KMS-11 (cell line): ENCODE results near the gene NKAIN4.

ENCODE experiments used
- H2AFZ ChIP-seq: fragments of 200-600 bp; sonication (generic); 2 replicates; pipeline ENCODE4 v1.6.1; 2016; ENCODE audit warnings: antibody characterized with exemption, mixed run types, low read depth
- H3K27ac ChIP-seq: fragments of 200-600 bp; sonication (generic); 2 replicates; pipeline ENCODE4 v1.6.1; 2016; ENCODE audit warnings: mild to moderate bottlenecking, mixed run types
- H3K27me3 ChIP-seq: fragments of 200-600 bp; sonication (generic); 2 replicates; pipeline ENCODE4 v1.6.1; 2017; ENCODE audit warnings: mild to moderate bottlenecking, low read depth, mixed run types, moderate library complexity; ENCODE audit not compliant: insufficient read depth
- H3K36me3 ChIP-seq: fragments of 200-600 bp; sonication (generic); 2 replicates; pipeline ENCODE4 v1.6.1; 2017; ENCODE audit warnings: mild to moderate bottlenecking, mixed run types; ENCODE audit not compliant: insufficient read depth
- H3K4me1 ChIP-seq: fragments of 200-600 bp; sonication (generic); 2 replicates; pipeline ENCODE4 v1.6.1; 2016; ENCODE audit warnings: mild to moderate bottlenecking, low read depth, mixed run types; ENCODE audit not compliant: poor library complexity, severe bottlenecking
- H3K4me2 ChIP-seq: fragments of 200-600 bp; sonication (generic); 2 replicates; pipeline ENCODE4 v1.7.0; 2016; ENCODE audit warnings: mild to moderate bottlenecking, mixed run types
- H3K4me3 ChIP-seq: fragments of 200-600 bp; sonication (generic); IDR thresholded peaks from 2 replicates; pipeline ENCODE4 v1.6.1; 2017; ENCODE audit warnings: low read depth, low read length, mixed read lengths; ENCODE audit not compliant: insufficient read depth
- H3K79me2 ChIP-seq: fragments of 200-600 bp; sonication (generic); 2 replicates; pipeline ENCODE4 v1.6.1; 2016; ENCODE audit warnings: low read depth, mixed run types; ENCODE audit not compliant: insufficient read depth
- H3K9ac ChIP-seq: fragments of 200-600 bp; sonication (generic); 2 replicates; pipeline ENCODE4 v1.6.1; 2016; ENCODE audit warnings: mild to moderate bottlenecking, mixed run types
- H4K20me1 ChIP-seq: fragments of 200-600 bp; sonication (generic); 2 replicates; pipeline ENCODE4 v1.6.1; 2016; ENCODE audit warnings: mild to moderate bottlenecking, mixed run types; ENCODE audit not compliant: insufficient read depth
- TF ChIP-seq, protein P1 (sequence below): fragments of 200-600 bp; sonication (generic); conservative IDR thresholded peaks from 2 replicates; pipeline ENCODE4 v1.6.1; 2017; ENCODE audit warnings: low read depth, mild to moderate bottlenecking, antibody characterized with exemption, low read length, moderate library complexity, mixed read lengths

The NKAIN4 gene

GRCh38 chr20:63279931-63280330, 25.7 kb upstream of the NKAIN4 start:
- H3K4me1 ChIP-seq = no peaks in the 10 kb centered on the region
- no peak overlapping the region for H3K4me2 ChIP-seq
- no peak overlapping the region for H3K4me3 ChIP-seq
- no peaks in the 10 kb centered on the region for H4K20me1 ChIP-seq
- no peaks in the 10 kb centered on the region for H3K27me3 ChIP-seq
- no peak overlapping the region for H2AFZ ChIP-seq
- H3K9ac ChIP-seq = no peak overlapping the region
- peaks cover 21% of the 10 kb centered on the region for H3K79me2 ChIP-seq
- no peaks in the 10 kb centered on the region; the same call in 1 of the 2 replicates for H3K36me3 ChIP-seq
- TF ChIP-seq, protein P1, sequence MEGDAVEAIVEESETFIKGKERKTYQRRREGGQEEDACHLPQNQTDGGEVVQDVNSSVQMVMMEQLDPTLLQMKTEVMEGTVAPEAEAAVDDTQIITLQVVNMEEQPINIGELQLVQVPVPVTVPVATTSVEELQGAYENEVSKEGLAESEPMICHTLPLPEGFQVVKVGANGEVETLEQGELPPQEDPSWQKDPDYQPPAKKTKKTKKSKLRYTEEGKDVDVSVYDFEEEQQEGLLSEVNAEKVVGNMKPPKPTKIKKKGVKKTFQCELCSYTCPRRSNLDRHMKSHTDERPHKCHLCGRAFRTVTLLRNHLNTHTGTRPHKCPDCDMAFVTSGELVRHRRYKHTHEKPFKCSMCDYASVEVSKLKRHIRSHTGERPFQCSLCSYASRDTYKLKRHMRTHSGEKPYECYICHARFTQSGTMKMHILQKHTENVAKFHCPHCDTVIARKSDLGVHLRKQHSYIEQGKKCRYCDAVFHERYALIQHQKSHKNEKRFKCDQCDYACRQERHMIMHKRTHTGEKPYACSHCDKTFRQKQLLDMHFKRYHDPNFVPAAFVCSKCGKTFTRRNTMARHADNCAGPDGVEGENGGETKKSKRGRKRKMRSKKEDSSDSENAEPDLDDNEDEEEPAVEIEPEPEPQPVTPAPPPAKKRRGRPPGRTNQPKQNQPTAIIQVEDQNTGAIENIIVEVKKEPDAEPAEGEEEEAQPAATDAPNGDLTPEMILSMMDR = no peak
- no peak overlapping the region for H3K27ac ChIP-seq

GRCh38 chr20:63278661-63279060, 24.4 kb upstream of the NKAIN4 start:
- H2AFZ ChIP-seq = no peak overlapping the region
- H4K20me1 ChIP-seq = no peaks in the 10 kb centered on the region
- H3K4me2 ChIP-seq = no peak overlapping the region
- no peak overlapping the region for H3K4me3 ChIP-seq
- no peak overlapping the region for H3K27ac ChIP-seq
- TF ChIP-seq, protein P1 = no peak
- H3K79me2 ChIP-seq = peaks cover 34% of the 10 kb centered on the region
- H3K9ac ChIP-seq = no peak overlapping the region
- H3K27me3 ChIP-seq = no peaks in the 10 kb centered on the region
- H3K36me3 ChIP-seq = no peaks in the 10 kb centered on the region; the same call in 1 of the 2 replicates
- peaks cover 8% of the 10 kb centered on the region for H3K4me1 ChIP-seq

- H3K79me2 ChIP-seq = peaks cover 44% of the 10 kb centered on the region
- H3K9ac ChIP-seq = no peak overlapping the region
Measured at GRCh38 chr20:63277466-63278272, 23.4 kb upstream of the NKAIN4 start.

GRCh38 chr20:63276956-63277355, 22.7 kb upstream of the NKAIN4 start:
- Histone ChIP-seq H3K36me3 (no peaks in the 10 kb centered on the region; the same call in 1 of the 2 replicates), H3K79me2 (peaks cover 45% of the 10 kb centered on the region), H4K20me1 (no peaks in the 10 kb centered on the region)

More at GRCh38 chr20:63277466-63278272, 23.4 kb upstream of the NKAIN4 start:
- Histone ChIP-seq H3K27me3 (no peaks in the 10 kb centered on the region), H3K4me2 (no peak overlapping the region), H4K20me1 (no peaks in the 10 kb centered on the region), H3K27ac (no peak overlapping the region), H3K4me3 (no peak overlapping the region), H3K4me1 (peaks cover 11% of the 10 kb centered on the region), H2AFZ (no peak overlapping the region), H3K36me3 (no peaks in the 10 kb centered on the region; the same call in 1 of the 2 replicates)
- TF ChIP-seq, protein P1 = no peak

More at GRCh38 chr20:63276956-63277355, 22.7 kb upstream of the NKAIN4 start:
- Histone ChIP-seq H3K4me1 (peaks cover 11% of the 10 kb centered on the region), H2AFZ (no peak overlapping the region), H3K4me3 (no peak overlapping the region), H3K4me2 (no peak overlapping the region), H3K9ac (no peak overlapping the region), H3K27me3 (no peaks in the 10 kb centered on the region), H3K27ac (no peak overlapping the region)
- TF ChIP-seq, protein P1 = no peak
